SK-N-SH treated with all-trans-retinoic acid at 6 μM for 48 hours (cell line): ENCODE data around the gene DIPK1B.

Source experiments
- ARNTL ChIP-seq: fragments of 450-650 bp; formaldehyde crosslinking; IDR thresholded peaks from 2 replicates; pipeline ENCODE4 v1.5.0; 2020; ENCODE audit warnings: low read depth, mild to moderate bottlenecking, moderate library complexity, borderline replicate concordance
- BACH2 ChIP-seq: fragments of 250-450 bp; sonication (Bioruptor Pico); IDR thresholded peaks from 2 replicates; pipeline ENCODE4 v1.9.0; 2021; ENCODE audit warnings: mild to moderate bottlenecking, borderline replicate concordance
- GLIS3 ChIP-seq: fragments of 250-450 bp; sonication (Bioruptor Pico); IDR thresholded peaks from 2 replicates; pipeline ENCODE4 v1.5.0; 2020; ENCODE audit warnings: mild to moderate bottlenecking, moderate library complexity
- OSR1 ChIP-seq: fragments of 250-450 bp; sonication (Bioruptor Pico); IDR thresholded peaks from 2 replicates; pipeline ENCODE4 v1.8.0; 2022; ENCODE audit warnings: moderate library complexity, mild to moderate bottlenecking, inconsistent platforms
- RARB ChIP-seq: fragments of 250-450 bp; sonication (Bioruptor Pico); IDR thresholded peaks from 2 replicates; pipeline ENCODE4 v1.8.0; 2021; ENCODE audit warnings: mild to moderate bottlenecking, moderate library complexity
- ZC3H10 ChIP-seq: fragments of 250-450 bp; sonication (Bioruptor Pico); IDR thresholded peaks from 2 replicates; pipeline ENCODE4 v1.5.1; 2021; ENCODE audit warnings: mild to moderate bottlenecking, moderate library complexity
- ZFP30 ChIP-seq: fragments of 450-650 bp; formaldehyde crosslinking; IDR thresholded peaks from 2 replicates; pipeline ENCODE4 v1.5.0; 2022; ENCODE audit warnings: mild to moderate bottlenecking, moderate library complexity
- ZNF70 ChIP-seq: fragments of 450-650 bp; formaldehyde crosslinking; IDR thresholded peaks from 2 replicates; pipeline ENCODE4 v1.5.0; 2020; ENCODE audit warnings: mild to moderate bottlenecking, moderate library complexity
- TF ChIP-seq, protein P1 (sequence below): fragments of 250-450 bp; sonication (Bioruptor Pico); IDR thresholded peaks from 2 replicates; pipeline ENCODE4 v1.5.1; 2020; ENCODE audit warnings: low read depth, mild to moderate bottlenecking, moderate library complexity
- TF ChIP-seq, protein P2 (sequence below): fragments of 250-450 bp; sonication (Bioruptor Pico); IDR thresholded peaks from 2 replicates; pipeline ENCODE4 v1.8.0; 2020; ENCODE audit warnings: mild to moderate bottlenecking, moderate library complexity, borderline replicate concordance
- TF ChIP-seq, protein P3 (sequence below): fragments of 250-450 bp; sonication (Bioruptor Pico); IDR thresholded peaks from 2 replicates; pipeline ENCODE4 v1.5.1; 2021; ENCODE audit warnings: mild to moderate bottlenecking, moderate library complexity

DNA sequence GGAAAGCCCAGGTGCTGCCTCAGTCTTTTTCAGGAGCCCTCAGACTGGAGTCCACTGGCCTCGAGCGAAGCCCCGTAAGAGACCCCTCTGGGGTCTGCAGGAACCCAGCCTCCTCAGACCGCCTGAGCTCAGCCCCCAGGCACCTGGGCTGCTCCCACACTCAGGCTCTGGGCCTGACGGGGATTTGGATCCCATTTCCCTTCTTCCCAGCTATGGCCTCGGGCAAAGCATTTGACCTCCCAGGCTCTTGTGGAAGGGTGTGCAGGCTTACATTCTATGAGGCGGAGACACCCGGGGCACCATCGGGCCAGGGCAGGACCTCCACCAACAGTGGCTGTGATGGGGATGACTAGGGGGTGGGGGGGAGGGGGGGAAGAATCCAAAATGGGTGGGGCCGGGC lies 29.7 kb upstream of the DIPK1B start:
- TF ChIP-seq ARNTL: no peak
- no peak for TF ChIP-seq ZC3H10 (CRISPR knock-in tag)
- TF ChIP-seq RARB: no peak
- no peak for TF ChIP-seq GLIS3 (CRISPR knock-in tag)
- TF ChIP-seq OSR1: no peak
- no peak for TF ChIP-seq ZFP30 (CRISPR knock-in tag)
- TF ChIP-seq, protein P1, sequence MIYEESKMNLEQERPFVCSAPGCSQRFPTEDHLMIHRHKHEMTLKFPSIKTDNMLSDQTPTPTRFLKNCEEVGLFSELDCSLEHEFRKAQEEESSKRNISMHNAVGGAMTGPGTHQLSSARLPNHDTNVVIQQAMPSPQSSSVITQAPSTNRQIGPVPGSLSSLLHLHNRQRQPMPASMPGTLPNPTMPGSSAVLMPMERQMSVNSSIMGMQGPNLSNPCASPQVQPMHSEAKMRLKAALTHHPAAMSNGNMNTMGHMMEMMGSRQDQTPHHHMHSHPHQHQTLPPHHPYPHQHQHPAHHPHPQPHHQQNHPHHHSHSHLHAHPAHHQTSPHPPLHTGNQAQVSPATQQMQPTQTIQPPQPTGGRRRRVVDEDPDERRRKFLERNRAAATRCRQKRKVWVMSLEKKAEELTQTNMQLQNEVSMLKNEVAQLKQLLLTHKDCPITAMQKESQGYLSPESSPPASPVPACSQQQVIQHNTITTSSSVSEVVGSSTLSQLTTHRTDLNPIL (CRISPR knock-in tag): no peak
- TF ChIP-seq, protein P2, sequence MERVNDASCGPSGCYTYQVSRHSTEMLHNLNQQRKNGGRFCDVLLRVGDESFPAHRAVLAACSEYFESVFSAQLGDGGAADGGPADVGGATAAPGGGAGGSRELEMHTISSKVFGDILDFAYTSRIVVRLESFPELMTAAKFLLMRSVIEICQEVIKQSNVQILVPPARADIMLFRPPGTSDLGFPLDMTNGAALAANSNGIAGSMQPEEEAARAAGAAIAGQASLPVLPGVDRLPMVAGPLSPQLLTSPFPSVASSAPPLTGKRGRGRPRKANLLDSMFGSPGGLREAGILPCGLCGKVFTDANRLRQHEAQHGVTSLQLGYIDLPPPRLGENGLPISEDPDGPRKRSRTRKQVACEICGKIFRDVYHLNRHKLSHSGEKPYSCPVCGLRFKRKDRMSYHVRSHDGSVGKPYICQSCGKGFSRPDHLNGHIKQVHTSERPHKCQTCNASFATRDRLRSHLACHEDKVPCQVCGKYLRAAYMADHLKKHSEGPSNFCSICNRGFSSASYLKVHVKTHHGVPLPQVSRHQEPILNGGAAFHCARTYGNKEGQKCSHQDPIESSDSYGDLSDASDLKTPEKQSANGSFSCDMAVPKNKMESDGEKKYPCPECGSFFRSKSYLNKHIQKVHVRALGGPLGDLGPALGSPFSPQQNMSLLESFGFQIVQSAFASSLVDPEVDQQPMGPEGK (CRISPR knock-in tag): no peak
- TF ChIP-seq, protein P3, sequence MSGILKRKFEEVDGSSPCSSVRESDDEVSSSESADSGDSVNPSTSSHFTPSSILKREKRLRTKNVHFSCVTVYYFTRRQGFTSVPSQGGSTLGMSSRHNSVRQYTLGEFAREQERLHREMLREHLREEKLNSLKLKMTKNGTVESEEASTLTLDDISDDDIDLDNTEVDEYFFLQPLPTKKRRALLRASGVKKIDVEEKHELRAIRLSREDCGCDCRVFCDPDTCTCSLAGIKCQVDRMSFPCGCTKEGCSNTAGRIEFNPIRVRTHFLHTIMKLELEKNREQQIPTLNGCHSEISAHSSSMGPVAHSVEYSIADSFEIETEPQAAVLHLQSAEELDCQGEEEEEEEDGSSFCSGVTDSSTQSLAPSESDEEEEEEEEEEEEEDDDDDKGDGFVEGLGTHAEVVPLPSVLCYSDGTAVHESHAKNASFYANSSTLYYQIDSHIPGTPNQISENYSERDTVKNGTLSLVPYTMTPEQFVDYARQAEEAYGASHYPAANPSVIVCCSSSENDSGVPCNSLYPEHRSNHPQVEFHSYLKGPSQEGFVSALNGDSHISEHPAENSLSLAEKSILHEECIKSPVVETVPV (CRISPR knock-in tag): no peak
- no peak for TF ChIP-seq ZNF70 (CRISPR knock-in tag)
- TF ChIP-seq BACH2 (CRISPR knock-in tag): no peak
